ENCODE results near the gene SELENOV.

DNA sequence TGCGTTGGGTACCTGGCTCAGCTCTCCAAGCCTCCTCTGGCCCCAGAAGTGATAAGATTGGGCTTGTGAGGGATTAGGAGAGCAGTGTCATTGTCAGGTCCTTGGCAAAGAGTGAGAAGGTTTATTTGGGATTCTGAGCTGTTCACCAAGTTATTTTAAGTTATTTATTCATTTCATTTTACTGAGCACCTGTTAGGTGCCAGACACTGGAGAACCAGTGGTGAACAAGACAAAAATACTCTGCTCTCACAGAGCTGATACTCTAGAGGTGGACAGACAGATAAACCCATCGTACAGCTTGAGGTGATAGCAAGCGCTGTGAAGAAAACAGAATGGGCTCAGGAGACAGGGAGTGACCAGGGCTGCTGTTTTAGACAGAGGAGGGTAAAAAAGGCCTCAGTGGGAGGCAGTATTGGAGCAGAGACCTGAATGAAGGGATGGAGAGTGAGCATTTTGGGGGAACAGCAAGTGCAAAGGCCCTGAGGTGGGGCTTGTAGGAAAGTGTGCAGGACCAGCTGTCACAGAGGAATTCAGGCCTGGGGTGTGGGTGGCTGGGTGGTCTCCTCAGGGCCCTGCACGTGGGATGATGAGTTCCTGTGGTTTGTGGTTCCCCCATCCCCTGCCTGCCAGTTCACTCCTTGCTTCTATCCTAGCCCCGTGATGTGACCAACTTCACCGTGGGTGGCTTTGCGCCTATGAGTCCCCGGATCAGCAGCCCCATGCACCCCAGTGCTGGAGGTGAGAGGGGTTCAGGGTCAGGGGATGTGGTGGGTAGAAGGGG is 43.0 kb upstream of the SELENOV start:
- TF ChIP-seq POLR2A (IDR thresholded peaks at IDR 0.05) (no peak), POLR2AphosphoS5 (IDR thresholded peaks at IDR 0.05) (no peak), CTCF (IDR thresholded peaks at IDR 0.05) (no peak), EP300 (IDR thresholded peaks at IDR 0.05) (no peak)
